Activated CD4-positive, alpha-beta T cell treated with anti-CD3 and anti-CD28 coated beads, Interleukin-2, amount 50 U/mL, for 1 hour (primary cell): ENCODE data around the gene AP1M1.
"Not testable (repeated sequence)": the region's sequence is repeated elsewhere in the genome, so short reads cannot be mapped to it uniquely, and the experiment has no call there.

Source experiments
- DNase-seq: peaks from one replicate; pipeline ENCODE4 v3.0.0-alpha.2; 2020

AP1M1 gene

DNA sequence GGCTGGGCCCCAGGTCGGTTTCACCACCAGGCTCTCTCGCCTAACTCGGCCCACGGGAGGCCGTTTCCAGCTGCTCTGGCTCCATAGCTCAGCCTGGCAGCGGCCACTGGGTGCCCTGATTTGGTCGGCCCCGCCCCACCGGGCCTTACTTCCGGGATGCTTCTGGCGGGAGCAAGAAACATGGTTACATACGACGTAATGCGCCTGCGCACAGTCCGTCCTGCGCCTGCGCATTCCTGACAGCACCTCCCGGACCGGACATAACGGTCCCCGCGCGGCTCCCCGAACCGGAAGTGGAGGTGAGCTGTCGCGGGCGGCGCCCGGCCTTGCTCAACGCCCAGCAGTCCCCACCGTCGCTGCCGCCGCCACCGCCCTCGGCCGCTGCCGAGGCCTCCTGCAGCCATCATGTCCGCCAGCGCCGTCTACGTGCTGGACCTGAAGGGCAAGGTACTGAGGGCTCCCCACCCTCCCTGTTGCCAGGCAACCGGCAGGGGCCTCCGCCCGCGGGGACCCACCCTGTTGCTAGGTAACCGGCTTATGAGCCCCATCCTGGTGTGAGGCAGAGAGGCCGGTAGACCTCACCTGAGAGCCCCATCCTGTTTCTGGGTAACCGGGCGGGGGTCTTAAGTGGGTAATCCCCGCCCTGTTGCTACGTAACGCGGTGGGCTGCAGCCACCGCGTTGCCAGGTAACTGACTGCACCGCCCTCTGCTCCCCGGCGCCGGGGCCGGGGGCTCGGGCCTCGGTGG, at the start of gene AP1M1:
AP1M1 (plus strand) TSS at position 290 of the 748 bp plus-strand sequence; CDS start at position 406, 116 bp downstream.
- peak; percentile 98 for DNase-seq

DNA sequence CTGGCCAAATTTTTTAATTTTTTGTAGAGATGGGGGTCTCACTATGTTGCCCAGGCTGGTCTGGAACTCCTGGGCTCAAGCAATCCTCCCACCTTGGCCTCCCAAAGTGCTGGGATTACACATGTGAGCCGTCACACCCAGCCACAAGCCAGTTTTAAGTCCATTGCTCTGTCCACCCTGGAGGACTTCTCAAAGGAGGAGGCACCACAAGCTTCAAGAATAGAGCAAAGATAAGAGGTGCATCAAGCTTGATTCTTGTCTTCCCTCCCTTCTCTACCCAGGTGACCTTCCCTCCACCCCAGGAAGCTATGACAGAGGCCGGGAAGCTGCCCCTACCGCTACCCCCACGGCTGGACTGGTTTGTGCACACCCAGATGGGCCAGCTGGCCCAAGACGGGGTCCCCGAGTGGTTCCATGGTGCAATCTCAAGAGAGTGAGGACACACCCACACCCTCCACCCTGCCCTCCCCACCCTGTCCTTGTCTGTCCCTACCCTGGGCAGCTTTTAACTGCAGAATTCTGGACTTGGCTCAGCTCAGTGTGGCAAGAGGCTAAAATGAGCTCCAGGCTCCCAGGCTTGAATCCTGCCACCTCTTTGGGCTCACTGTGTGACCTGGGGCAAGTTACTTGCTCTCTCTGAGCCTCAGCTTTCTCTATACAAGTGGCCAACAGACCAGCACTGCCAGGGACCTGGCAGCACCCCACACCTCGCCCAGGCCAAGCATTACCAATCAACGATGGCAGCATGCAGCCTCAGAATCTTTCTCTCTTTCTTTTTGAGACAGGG, 49.1 kb upstream of the AP1M1 start:
- no peak for DNase-seq

DNA sequence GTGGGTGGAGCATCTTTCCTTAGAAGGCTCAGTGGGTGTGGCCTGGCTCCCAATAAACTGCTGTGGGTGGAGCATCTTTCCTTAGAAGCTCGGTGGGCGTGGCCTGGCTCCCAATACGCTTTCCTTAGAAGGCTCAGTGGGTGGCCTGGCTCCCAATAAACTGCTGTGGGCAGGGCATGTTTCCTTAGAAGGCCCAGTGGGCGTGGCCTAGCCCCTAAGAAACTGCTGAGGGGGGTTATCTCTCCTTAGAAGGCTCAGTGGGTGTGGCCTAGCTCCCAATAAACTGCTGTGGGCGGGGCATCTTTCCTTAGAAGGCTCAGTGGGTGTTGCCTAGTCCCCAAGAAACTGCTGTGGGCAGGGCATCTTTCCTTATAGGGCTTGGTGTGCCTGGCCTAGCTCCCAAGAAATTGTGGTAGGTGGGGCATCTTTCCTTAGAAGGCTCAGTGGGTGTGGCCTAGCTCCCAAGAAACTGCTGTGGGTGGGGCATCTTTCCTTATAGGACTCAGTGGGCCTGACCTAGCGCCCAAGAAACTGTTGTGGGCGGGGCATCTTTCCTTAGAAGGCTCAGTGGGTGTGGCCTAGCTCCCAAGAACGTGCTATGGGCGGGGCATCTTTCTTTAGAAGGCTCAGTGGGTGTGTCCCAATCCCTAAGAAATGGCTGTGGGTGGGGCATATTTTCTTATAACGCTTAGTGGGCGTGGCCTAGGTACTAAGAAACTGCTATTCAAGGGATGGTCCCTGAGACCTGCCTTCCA, 44.0 kb upstream of the AP1M1 start:
- DNase-seq = no peak

DNA sequence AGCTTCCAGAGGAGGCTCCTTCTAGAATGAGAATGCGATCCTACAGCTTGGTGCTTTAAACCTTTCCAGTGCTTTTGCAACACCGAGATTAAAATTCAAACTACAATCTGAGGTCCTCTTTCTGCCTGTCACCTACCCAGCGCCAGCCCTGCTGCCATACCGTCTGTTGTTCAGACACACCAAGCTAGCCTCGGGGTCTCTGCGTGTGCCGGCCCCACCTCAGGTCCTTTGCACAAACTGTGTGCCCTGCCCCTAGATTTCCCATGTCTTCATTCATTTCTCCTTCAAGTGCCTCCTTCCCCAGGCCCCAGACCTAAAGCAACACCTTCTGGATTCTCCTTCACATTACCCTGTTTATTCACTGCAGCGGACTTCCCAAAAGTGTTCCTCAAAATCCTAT, 43.2 kb upstream of the AP1M1 start:
- DNase-seq = no peak

DNA sequence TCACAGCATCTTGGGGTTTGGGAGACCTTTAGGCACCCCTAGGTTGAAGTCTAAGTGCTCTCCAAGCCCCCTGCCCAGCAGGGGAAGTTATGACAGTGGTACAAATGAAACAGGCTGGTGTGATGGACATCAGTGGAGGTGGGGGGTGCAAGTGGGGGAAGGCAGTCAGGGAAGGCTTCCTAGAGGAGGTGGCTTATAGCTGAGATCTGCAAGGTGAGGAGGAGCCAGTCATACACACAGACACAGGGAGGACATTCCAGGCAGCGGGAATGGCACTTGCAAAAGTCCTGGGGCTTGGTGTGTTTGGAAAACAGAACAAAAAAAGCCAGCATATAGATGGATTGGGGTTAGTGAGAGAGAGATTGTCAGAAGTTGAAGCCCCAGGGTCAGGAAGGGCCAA, 42.6 kb upstream of the AP1M1 start:
- DNase-seq = no peak

DNA sequence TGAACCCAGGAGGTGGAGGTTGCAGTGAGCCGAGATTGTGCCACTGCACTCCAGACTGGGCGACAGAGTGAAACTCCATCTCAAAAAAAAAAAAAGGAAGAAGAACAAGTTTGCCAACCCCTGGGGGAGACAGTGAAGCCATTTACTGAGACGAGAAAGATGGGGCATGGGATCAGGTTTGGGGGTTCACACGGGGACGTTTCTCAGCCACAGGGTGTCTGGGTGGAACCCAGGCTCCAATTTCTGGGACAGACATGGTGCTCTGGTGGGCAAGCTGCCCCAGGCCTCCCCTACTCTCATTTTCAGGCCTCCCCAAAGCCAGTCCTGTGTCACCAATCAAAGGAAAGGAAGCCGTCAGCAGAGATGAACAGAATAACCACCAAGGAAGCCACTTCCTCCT, 40.8 kb upstream of the AP1M1 start:
- DNase-seq = no peak

DNA sequence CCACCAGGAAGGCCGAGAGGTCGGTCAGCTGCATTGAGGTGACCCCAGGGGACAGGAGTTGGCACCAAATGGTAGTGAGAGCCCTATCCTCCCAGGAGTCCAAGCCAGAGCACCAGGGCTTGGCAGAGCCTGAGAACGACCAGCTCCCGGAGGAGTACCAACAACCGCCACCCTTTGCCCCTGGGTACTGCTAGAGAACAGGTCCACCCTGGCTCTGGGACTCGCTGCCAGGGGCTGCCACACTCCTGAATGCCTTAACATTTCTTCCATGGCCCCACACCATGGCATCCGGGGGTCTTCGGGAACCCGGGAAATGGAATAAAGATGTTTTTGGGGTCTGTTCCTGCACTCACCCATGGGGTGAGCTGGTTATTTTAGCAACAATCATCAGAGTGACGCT, 40.1 kb upstream of the AP1M1 start:
- DNase-seq = no peak

DNA sequence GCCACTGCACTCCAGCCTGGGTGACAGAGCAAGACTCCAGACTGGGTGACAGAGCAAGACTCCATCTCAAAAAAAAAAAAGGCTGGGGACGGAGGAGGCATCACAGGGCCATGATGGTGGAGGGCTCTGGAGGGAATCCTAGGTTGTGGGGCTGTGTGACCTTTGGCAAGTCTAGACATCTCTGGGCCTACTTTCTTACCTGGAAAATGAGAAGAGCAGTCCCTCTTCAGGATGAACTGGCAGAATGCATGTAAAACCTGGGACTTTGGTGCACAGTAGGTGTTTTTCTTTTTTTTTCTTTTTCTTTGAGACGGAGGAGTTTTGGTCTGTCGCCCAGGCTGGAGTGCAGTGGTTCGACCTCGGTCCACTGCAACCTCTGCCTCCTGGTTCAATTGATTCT, 38.1 kb upstream of the AP1M1 start:
- DNase-seq = no peak

DNA sequence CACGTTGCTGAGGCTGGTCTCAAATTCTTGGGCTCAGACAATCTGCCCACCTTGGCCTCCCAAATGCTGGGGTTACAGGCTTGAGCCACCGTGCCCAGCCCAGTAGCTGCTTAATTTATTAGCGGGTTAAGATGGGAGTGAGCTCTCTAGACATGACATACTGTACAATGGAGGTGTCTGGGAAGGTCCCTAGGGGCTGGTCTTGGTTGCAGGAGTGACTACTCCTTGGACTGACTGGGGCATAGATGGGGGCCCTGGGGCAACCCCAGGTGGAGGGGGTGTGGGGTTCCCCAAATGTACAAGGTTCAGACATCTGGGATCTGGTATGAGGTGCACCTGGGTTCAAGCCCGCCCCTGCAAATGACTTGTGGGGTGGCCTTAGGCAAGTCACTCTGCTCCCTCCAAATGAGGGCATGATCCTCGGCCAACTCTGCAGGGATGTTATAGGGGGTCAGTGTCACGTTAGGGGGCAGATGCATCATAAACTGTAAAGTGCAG, 37.2 kb upstream of the AP1M1 start:
- no peak for DNase-seq

- DNase-seq = no peak
These were observed 36.7 kb upstream of the AP1M1 start for GRCh38 chr19:16160943-16161560.

GRCh38 chr19:16161840-16162239, 35.9 kb upstream of the AP1M1 start:
- DNase-seq = no peak

DNA sequence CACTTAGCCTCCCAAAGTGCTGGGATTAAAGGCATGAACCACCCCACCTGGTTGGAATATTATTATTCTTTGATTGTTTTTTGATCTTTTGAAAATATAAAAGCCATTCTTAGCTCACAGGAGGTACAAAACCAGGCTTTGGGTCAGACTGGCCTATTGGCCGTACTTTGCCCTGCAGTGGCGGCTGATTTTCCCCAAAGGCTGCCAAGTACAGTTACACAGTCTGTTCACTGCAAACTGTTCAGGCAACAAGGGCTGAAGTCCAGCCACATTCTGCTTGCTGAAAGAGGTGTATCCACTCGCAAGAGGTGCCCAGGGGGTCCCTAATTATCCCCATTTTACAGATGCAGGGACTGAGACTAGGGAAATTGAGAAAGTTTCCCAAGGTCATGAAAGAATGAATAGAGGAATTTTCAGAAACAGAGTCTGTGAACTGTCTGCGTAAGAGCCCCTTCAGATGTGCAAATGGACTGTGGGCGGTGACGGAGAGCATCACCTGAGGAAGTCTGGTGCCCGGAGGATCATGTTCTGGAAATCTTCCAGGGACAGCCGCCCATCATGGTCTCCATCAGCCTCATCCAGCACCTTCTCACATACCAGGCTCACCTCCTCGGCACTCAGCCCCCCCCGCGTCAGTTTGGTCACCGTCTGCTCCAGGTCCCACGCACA, 33.4 kb upstream of the AP1M1 start:
- DNase-seq = no peak

GRCh38 chr19:16166417-16166816, 31.3 kb upstream of the AP1M1 start:
- DNase-seq = no peak

DNA sequence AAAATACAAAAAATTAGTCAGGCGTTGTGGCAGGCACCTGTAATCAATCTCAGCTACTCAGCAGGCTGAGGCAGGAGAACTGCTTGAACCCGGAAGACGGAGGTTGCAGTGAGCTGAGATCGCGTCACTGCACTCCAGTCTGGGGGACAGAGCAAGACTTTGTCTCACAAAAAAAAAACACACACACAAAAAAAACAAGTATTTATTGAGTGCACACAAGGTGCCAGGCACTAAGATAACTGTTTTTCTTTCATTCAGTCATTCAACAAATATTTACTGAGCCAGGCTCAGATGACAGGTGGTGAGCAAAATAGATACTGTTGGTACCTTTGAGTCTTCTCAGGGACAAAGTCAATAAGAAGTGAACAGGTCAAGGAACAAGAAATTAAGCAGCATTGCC, 30.7 kb upstream of the AP1M1 start:
- no peak for DNase-seq

DNA sequence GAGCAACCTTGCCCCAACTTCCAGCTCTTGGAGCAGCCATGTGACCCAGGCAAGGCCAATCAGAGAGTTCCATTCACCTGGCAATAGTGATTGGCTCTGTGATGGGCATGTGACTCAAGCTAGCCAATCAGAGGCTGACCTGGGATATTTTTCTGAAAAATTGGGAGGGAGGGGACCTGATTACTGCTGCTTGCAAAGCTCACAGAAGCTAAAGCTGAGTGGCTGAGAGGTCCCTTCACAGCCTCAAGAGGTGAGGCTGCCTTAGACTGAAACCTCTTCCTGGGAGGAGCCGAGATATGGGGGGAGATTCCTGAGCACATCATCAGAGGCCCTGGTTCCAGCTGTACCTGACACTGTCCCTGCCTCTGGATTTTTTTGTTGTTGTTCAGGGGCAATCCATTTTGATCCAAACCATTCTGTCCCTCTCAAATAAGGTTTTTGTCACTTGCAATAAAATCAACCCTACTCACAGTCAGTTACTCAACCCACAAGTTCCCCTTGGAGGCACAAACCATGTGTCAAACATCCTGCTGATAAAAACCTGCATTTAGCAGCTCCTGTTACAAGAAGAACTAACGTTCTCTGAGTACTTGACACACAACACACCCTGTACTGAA, 29.1 kb upstream of the AP1M1 start:
- DNase-seq = no peak

GRCh38 chr19:16170134-16170533, 27.6 kb upstream of the AP1M1 start:
- DNase-seq = no peak

GRCh38 chr19:16175954-16176353, 21.8 kb upstream of the AP1M1 start:
- no peak for DNase-seq

DNA sequence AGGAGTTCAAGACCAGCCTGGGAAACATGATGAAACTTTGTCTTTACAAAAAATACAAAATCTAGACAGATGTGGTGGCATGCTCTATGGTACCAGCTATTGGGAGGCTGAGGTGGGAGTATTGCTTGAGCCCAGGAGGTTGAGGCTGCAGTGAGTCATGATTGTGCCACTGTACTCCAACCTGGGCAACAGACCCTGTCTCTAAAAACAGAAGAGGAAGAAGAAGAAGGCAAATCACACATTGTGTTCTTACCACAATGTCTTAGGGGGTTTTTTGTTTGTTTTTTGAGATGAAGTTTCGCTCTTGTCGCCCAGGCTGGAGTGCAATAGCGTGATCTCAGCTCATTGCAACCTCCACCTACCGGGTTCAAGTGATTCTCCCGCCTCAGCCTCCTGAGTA, 18.8 kb upstream of the AP1M1 start:
- DNase-seq = not testable (repeated sequence)

DNA sequence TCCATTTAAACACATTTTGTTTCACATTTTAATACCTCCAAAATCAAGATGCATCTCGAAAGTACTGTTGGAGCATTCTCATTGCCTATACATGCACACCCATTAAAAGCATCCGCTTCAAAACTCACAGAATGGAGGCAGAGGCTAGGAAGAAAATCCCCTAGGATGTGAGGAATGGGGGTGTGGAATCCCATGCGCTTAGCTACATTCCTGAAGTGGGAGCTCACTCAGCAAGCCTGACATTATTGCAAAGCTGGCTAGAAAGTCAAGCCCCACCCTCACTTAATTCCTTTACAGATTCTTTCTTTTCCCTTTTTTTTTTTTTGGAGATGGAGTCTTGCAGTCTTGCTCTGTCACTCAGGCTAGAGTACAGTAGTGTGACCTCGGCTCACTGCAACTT, 17.1 kb upstream of the AP1M1 start:
- DNase-seq = no peak

DNA sequence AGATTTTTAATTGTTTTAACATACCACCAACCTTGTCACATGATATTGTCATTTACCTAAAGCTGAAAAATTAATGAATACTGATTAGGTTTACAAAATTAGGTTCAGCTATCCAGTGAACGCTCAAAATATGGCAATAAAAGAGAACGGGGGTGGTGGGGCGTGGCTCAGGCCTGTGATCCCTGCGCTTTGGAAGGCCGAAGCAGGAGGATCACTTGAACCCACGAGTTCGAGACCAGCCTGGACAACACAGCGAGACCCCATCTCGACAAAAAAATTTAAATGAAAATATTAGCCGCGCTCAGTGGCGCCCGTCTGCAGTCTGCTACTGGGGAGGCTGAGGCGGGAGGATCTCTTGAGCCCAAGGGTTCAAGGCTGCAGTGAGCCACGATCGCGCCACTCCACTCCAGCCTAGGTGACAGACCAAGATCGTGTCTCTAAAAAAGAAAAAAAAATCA, 13.0 kb upstream of the AP1M1 start:
- no peak for DNase-seq

- peak; percentile 98 for DNase-seq
These were observed 12.5 kb upstream of the AP1M1 start, which contains the start of gene FAM32A for GRCh38 chr19:16185123-16185767. Gene FAM32A (plus strand): TSS chr19:16185410. CDS start chr19:16185443, 33 bp downstream.
